Lower leg skin (tissue), 4 donors: Measurements from ENCODE around the gene PRDM11. TPM values are rescaled to one million over a fixed set of nuclear protein-coding genes. Genes with fewer than 3 reads are reported as not detected.
A peak's percentile ranks its signal among the peaks of the same experiment; 100 is the strongest.

Experiments used
- DNase-seq, 2 donors: peaks; one replicate each; pipeline ENCODE4 v3.0.0-alpha.2; 2019; ENCODE audit warnings: low spot score in 2 of 2
- H3K4me3 ChIP-seq: fragments of 200-600 bp; sonication (generic); 2 replicates; pipeline ENCODE4 v1.5.1; 2017; ENCODE audit warnings: mild to moderate bottlenecking, low read depth; ENCODE audit not compliant: poor library complexity, severe bottlenecking
- POLR2A ChIP-seq, 2 donors: fragments of 450-650 bp; IDR thresholded peaks; one replicate each; pipeline ENCODE4 v1.6.1; 2016 to 2017; ENCODE audit warnings: antibody characterized with exemption in 2 of 2, mild to moderate bottlenecking in 1 of 2, moderate library complexity in 1 of 2
- WGBS, 2 donors: methylation state at CpG; one replicate each; pipeline ENCODE4 v1.1.5; 2018; 5-methylcytosine and 5-hydroxymethylcytosine counted together
- intact Hi-C: fragments of 100-400 bp; cut with DNase I; formaldehyde crosslinking; loops from one replicate; pipeline ENCODE4 v1.15.0; 2023; ENCODE audit warnings: low total_unique reads
- total RNA-seq, 4 donors: library from RNA; depleted of rRNA; stranded (reverse); fragments of >200 nt; gene quantifications; one replicate each; pipeline ENCODE4 v1.1.0, GENCODE V29; 2016
- TF ChIP-seq, protein P1 (sequence below), 3 donors: fragments of 450-650 bp; IDR thresholded peaks; one replicate each; pipeline ENCODE4 v1.5.1; 2016; ENCODE audit warnings: antibody characterized with exemption in 3 of 3, mild to moderate bottlenecking in 3 of 3, moderate library complexity in 2 of 3

The PRDM11 gene
- 1 to 10 TPM; 3.2 to 9.5 (median 6.6) TPM for total RNA-seq

- peak in 1 of 2 donors; percentile 92 for DNase-seq
Measured at GRCh38 chr11:45146072-45147016, at the start of gene PRDM11. PRDM11 (plus strand) TSS chr11:45146639; CDS start chr11:45181767, 35,128 bp downstream.

GRCh38 chr11:45097721-45098493, 48.5 kb upstream of the PRDM11 start:
- WGBS, 2 donors = 24 to 25% methylated on average over 10 of the region's 10 CpGs
- TF ChIP-seq, protein P1, sequence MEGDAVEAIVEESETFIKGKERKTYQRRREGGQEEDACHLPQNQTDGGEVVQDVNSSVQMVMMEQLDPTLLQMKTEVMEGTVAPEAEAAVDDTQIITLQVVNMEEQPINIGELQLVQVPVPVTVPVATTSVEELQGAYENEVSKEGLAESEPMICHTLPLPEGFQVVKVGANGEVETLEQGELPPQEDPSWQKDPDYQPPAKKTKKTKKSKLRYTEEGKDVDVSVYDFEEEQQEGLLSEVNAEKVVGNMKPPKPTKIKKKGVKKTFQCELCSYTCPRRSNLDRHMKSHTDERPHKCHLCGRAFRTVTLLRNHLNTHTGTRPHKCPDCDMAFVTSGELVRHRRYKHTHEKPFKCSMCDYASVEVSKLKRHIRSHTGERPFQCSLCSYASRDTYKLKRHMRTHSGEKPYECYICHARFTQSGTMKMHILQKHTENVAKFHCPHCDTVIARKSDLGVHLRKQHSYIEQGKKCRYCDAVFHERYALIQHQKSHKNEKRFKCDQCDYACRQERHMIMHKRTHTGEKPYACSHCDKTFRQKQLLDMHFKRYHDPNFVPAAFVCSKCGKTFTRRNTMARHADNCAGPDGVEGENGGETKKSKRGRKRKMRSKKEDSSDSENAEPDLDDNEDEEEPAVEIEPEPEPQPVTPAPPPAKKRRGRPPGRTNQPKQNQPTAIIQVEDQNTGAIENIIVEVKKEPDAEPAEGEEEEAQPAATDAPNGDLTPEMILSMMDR (IDR thresholded peaks at IDR 0.05) = no peak
- TF ChIP-seq POLR2A (IDR thresholded peaks at IDR 0.05) = no peak
- peak; percentile 80 to 91 for DNase-seq
- intact Hi-C loops = no loop called here
- no peak overlapping the region for H3K4me3 ChIP-seq

More at GRCh38 chr11:45146072-45147016, at the start of gene PRDM11:
- peak within 1 kb of the TSS; percentile 56 for H3K4me3 ChIP-seq
- intact Hi-C loops = no loop called here
- TF ChIP-seq, protein P1 (IDR thresholded peaks at IDR 0.05) = no peak
- TF ChIP-seq POLR2A (IDR thresholded peaks at IDR 0.05) = no peak
- WGBS, 2 donors = 1% methylated on average over 38 to 56 of the region's 93 CpGs

DNA sequence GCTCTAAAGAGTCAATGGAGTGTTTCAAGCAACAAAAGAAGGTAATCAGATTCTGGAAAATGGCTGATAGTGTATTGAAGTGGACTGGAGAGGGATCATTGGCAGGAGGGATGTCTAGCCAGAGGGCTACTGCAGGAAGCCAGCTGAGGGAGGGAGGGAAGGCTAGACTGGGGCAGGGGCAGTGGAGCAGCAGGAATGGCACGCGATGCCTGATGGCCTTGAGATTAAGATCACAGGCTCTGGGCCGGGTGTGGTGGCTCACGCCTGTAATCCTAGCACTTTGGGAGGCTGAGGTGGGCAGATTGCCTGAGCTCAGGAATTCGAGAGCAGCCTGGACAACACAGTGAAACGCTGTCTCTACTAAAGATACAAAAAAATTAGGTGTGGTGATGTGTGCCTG, 47.5 kb upstream of the PRDM11 start:
- WGBS, 2 donors = 69 to 81% methylated on average over 6 of the region's 6 CpGs
- intact Hi-C loops = no loop called here
- TF ChIP-seq, protein P1 (IDR thresholded peaks at IDR 0.05) = no peak
- TF ChIP-seq POLR2A (IDR thresholded peaks at IDR 0.05) = no peak
- H3K4me3 ChIP-seq = no peak overlapping the region
- peak in 1 of 2 donors; percentile 52 for DNase-seq

DNA sequence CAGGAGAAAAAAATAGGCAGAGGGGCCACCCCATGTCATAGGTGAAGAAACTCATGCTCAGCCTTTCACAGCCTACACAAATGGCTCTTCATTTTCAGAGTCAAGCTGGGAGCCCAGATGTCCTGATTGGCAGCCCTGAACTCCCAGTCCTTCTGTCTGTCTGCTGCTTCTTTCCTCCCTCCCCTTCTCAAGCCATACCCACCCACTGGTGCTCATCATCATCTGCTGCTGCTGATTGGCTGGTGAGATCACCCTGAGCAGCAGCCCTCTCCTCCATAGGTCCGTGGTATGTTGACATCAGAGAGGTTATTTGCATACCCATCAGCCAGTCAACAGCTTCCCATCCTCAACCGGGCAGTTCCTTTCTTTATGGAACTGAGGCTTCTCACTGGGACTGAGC, 46.1 kb upstream of the PRDM11 start:
- intact Hi-C loops = no loop called here
- WGBS, 2 donors = 38 to 50% methylated on average over 2 of the region's 2 CpGs
- H3K4me3 ChIP-seq = no peak overlapping the region
- DNase-seq = peak in 1 of 2 donors; percentile 13
- TF ChIP-seq POLR2A (IDR thresholded peaks at IDR 0.05) = no peak
- TF ChIP-seq, protein P1 (IDR thresholded peaks at IDR 0.05) = no peak

- whole genome bisulfite sequencing, 2 donors = 39 to 60% methylated on average over 5 to 8 of the region's 8 CpGs
Measured at GRCh38 chr11:45102361-45102809, 44.1 kb upstream of the PRDM11 start.

More at GRCh38 chr11:45102361-45102809, 44.1 kb upstream of the PRDM11 start:
- TF ChIP-seq, protein P1 (IDR thresholded peaks at IDR 0.05) = no peak
- TF ChIP-seq POLR2A (IDR thresholded peaks at IDR 0.05) = no peak
- intact Hi-C loops = loop anchor here (2.0 kb wide), 1 partner anchor 166 kb away; no protein-coding TSS in a partner anchor
- no peak overlapping the region for H3K4me3 ChIP-seq
- DNase-seq = peak; percentile 9 to 81
